Head of caudate nucleus (tissue), 42 donors: ENCODE measurements around the gene FARS2.
"Not testable (repeated sequence)": the region's sequence is repeated elsewhere in the genome, so short reads cannot be mapped to it uniquely, and the experiment has no call there.

Experiments
- DNase-seq, 42 donors: peaks; one replicate each; pipeline versions ENCODE4 v3.0.0 to v3.0.0-alpha.2; 2020 to 2021; ENCODE audit warnings: mixed read lengths in 7 of 42
- intact Hi-C: fragments of 100-400 bp; cut with DNase I; formaldehyde crosslinking; loops from one replicate; pipeline ENCODE4 v1.15.0; 2022

Gene FARS2

GRCh38 chr6:5679691-5680090 is 418.4 kb downstream of the FARS2 start:
- intact Hi-C loops: no loop called here
- DNase-seq: no peak

GRCh38 chr6:5680095-5680494 is 418.8 kb downstream of the FARS2 start:
- intact Hi-C loops: no loop called here

GRCh38 chr6:5681480-5681879 is 420.2 kb downstream of the FARS2 start:
- intact Hi-C loops: no loop called here
- DNase-seq: no peak

More at GRCh38 chr6:5680095-5680494, 418.8 kb downstream of the FARS2 start:
- DNase-seq: no peak

- DNase-seq: no peak
- intact Hi-C loops: no loop called here
Observed at GRCh38 chr6:5682530-5682929, 421.2 kb downstream of the FARS2 start.

- intact Hi-C loops, DNase-seq: not testable (repeated sequence)
Observed at GRCh38 chr6:5683747-5684146, 422.4 kb downstream of the FARS2 start.

GRCh38 chr6:5684320-5685053 is 423.2 kb downstream of the FARS2 start:
- no peak for DNase-seq
- intact Hi-C loops: no loop called here

- no peak for DNase-seq
- intact Hi-C loops: no loop called here
Observed at GRCh38 chr6:5693225-5694145, 432.2 kb downstream of the FARS2 start.

GRCh38 chr6:5695260-5696245 is 434.2 kb downstream of the FARS2 start:
- intact Hi-C loops: no loop called here
- peak in 1 of 42 donors; percentile 7 for DNase-seq

- intact Hi-C loops: no loop called here
- DNase-seq: no peak
Observed at GRCh38 chr6:5697508-5697907, 436.2 kb downstream of the FARS2 start.

- intact Hi-C loops: no loop called here
- no peak for DNase-seq
Observed at GRCh38 chr6:5698318-5698717, 437.0 kb downstream of the FARS2 start.

GRCh38 chr6:5699064-5699463 is 437.8 kb downstream of the FARS2 start:
- DNase-seq, intact Hi-C loops: not testable (repeated sequence)

GRCh38 chr6:5701174-5701573 is 439.9 kb downstream of the FARS2 start:
- intact Hi-C loops: no loop called here
- DNase-seq: no peak

- DNase-seq: no peak
- intact Hi-C loops: no loop called here
Observed at GRCh38 chr6:5704708-5705107, 443.4 kb downstream of the FARS2 start.

GRCh38 chr6:5705252-5705651 is 443.9 kb downstream of the FARS2 start:
- intact Hi-C loops: no loop called here
- no peak for DNase-seq

- DNase-seq: peak in 1 of 42 donors; percentile 21
- intact Hi-C loops: no loop called here
Observed at GRCh38 chr6:5706124-5707033, 445.1 kb downstream of the FARS2 start.

- intact Hi-C loops: no loop called here
- DNase-seq: peak in 1 of 42 donors; percentile 22
Observed at GRCh38 chr6:5707281-5708045, 446.1 kb downstream of the FARS2 start.

- DNase-seq: no peak
- intact Hi-C loops: no loop called here
Observed at GRCh38 chr6:5710516-5710915, 449.2 kb downstream of the FARS2 start.
